MM.1S (cell line): ENCODE results near the gene IL10.
"Not testable (repeated sequence)": the region's sequence is repeated elsewhere in the genome, so short reads cannot be mapped to it uniquely, and the experiment has no call there.

Experiments used
- DNase-seq: peaks from one replicate; pipeline ENCODE4 v3.0.0-alpha.2; 2015
- H2AFZ ChIP-seq: fragments of 300-600 bp; sonication (generic); 2 replicates; pipeline ENCODE4 v1.6.0; 2016; ENCODE audit warnings: antibody characterized with exemption, low read length
- H3F3A ChIP-seq: fragments of 300-600 bp; sonication (generic); 2 replicates; pipeline ENCODE4 v1.6.1; 2016; ENCODE audit warnings: mild to moderate bottlenecking, antibody characterized with exemption, low read length, moderate library complexity, mixed read lengths; ENCODE audit not compliant: insufficient read depth
- H3K27ac ChIP-seq: fragments of 300-600 bp; sonication (generic); 2 replicates; pipeline ENCODE4 v1.5.1; 2016; ENCODE audit warnings: mild to moderate bottlenecking, low read length
- H3K27me3 ChIP-seq: fragments of 300-600 bp; sonication (generic); replicated peaks from 2 replicates; pipeline ENCODE4 v1.6.0; 2016; ENCODE audit warnings: low read length; ENCODE audit not compliant: insufficient read depth
- H3K36me3 ChIP-seq: fragments of 300-600 bp; sonication (generic); replicated peaks from 2 replicates; pipeline ENCODE4 v1.6.1; 2016; ENCODE audit warnings: mild to moderate bottlenecking, low read length, mixed read lengths; ENCODE audit not compliant: insufficient read depth
- H3K4me1 ChIP-seq: fragments of 300-600 bp; sonication (generic); 2 replicates; pipeline ENCODE4 v1.6.1; 2016; ENCODE audit warnings: low read length, mixed read lengths
- H3K4me2 ChIP-seq: fragments of 300-600 bp; sonication (generic); 2 replicates; pipeline ENCODE4 v1.6.0; 2016; ENCODE audit warnings: low read depth, low read length
- H3K4me3 ChIP-seq: fragments of 300-600 bp; sonication (generic); 2 replicates; pipeline ENCODE4 v1.5.1; 2016; ENCODE audit warnings: low read length, mixed read lengths
- H3K79me2 ChIP-seq: fragments of 300-600 bp; sonication (generic); 2 replicates; pipeline ENCODE4 v1.6.1; 2016; ENCODE audit warnings: mixed run types, low read length, mixed read lengths
- H3K9ac ChIP-seq: fragments of 300-600 bp; sonication (generic); 2 replicates; pipeline ENCODE4 v1.6.1; 2016; ENCODE audit warnings: low read length, mixed read lengths
- H3K9me2 ChIP-seq: fragments of 300-600 bp; sonication (generic); replicated peaks from 2 replicates; pipeline ENCODE4 v1.6.1; 2016; ENCODE audit warnings: mild to moderate bottlenecking, low read length, mixed read lengths; ENCODE audit not compliant: insufficient read depth
- H3K9me3 ChIP-seq: fragments of 300-600 bp; sonication (generic); replicated peaks from 2 replicates; pipeline ENCODE4 v1.6.1; 2016; ENCODE audit warnings: mild to moderate bottlenecking, low read length, mixed read lengths; ENCODE audit not compliant: insufficient read depth
- H4K20me1 ChIP-seq: fragments of 300-600 bp; sonication (generic); 2 replicates; pipeline ENCODE4 v1.6.1; 2016; ENCODE audit warnings: mild to moderate bottlenecking, low read length, moderate library complexity, mixed read lengths; ENCODE audit not compliant: insufficient read depth
- CTCF ChIP-seq: fragments of 300-600 bp; sonication (generic); IDR thresholded peaks from 2 replicates; pipeline ENCODE4 v1.5.1; 2016; ENCODE audit warnings: antibody characterized with exemption, low read length, mixed read lengths
- EZH2 ChIP-seq: fragments of 300-600 bp; sonication (generic); optimal IDR thresholded peaks from 2 replicates; pipeline ENCODE3; 2017; ENCODE audit warnings: low read depth, mild to moderate bottlenecking, antibody characterized with exemption, low read length, mixed read lengths
- EZH2phosphoT487 ChIP-seq: fragments of 300-600 bp; sonication (generic); IDR thresholded peaks from 2 replicates; pipeline ENCODE4 v1.6.1; 2018; ENCODE audit warnings: antibody characterized with exemption, low read length

IL10 gene

GRCh38 chr1:206779638-206780037, 7.3 kb upstream of the IL10 start:
- H3K9me3 ChIP-seq: no peaks in the 10 kb centered on the region
- no peak for DNase-seq
- H3K79me2 ChIP-seq: no peaks in the 10 kb centered on the region
- H3F3A ChIP-seq: peaks cover 13% of the 10 kb centered on the region
- H3K4me2 ChIP-seq: no peak overlapping the region
- H3K36me3 ChIP-seq: no peaks in the 10 kb centered on the region
- no peak overlapping the region for H3K27ac ChIP-seq
- H3K27me3 ChIP-seq: no peaks in the 10 kb centered on the region
- no peak overlapping the region for H3K4me3 ChIP-seq
- H2AFZ ChIP-seq: no peak overlapping the region
- no peaks in the 10 kb centered on the region for H3K9me2 ChIP-seq
- no peak overlapping the region for H3K9ac ChIP-seq
- no peaks in the 10 kb centered on the region for H4K20me1 ChIP-seq
- peaks cover 27% of the 10 kb centered on the region for H3K4me1 ChIP-seq
- no peak for TF ChIP-seq EZH2phosphoT487
- no peak for TF ChIP-seq EZH2

GRCh38 chr1:206778911-206779310, 6.6 kb upstream of the IL10 start:
- not testable (repeated sequence) for H3F3A ChIP-seq, H3K9me2 ChIP-seq, H3K4me2 ChIP-seq, H3K9ac ChIP-seq, H3K27me3 ChIP-seq, H3K4me3 ChIP-seq, H3K9me3 ChIP-seq, H4K20me1 ChIP-seq, H3K36me3 ChIP-seq, H3K27ac ChIP-seq, H2AFZ ChIP-seq, DNase-seq, H3K79me2 ChIP-seq
- H3K4me1 ChIP-seq: peaks cover 29% of the 10 kb centered on the region

GRCh38 chr1:206778031-206778430, 5.7 kb upstream of the IL10 start:
- peaks cover 27% of the 10 kb centered on the region for H3K4me1 ChIP-seq
- no peaks in the 10 kb centered on the region for H3K9me2 ChIP-seq
- H4K20me1 ChIP-seq: no peaks in the 10 kb centered on the region
- H3F3A ChIP-seq: no peaks in the 10 kb centered on the region
- H2AFZ ChIP-seq: no peak overlapping the region
- H3K9ac ChIP-seq: no peak overlapping the region
- no peak overlapping the region for H3K27ac ChIP-seq
- no peaks in the 10 kb centered on the region for H3K36me3 ChIP-seq
- DNase-seq: no peak
- no peak overlapping the region for H3K4me2 ChIP-seq
- no peak overlapping the region for H3K4me3 ChIP-seq
- no peaks in the 10 kb centered on the region for H3K9me3 ChIP-seq
- TF ChIP-seq EZH2phosphoT487: no peak
- no peak for TF ChIP-seq CTCF
- no peak for TF ChIP-seq EZH2
- no peaks in the 10 kb centered on the region for H3K27me3 ChIP-seq
- H3K79me2 ChIP-seq: no peaks in the 10 kb centered on the region

DNA sequence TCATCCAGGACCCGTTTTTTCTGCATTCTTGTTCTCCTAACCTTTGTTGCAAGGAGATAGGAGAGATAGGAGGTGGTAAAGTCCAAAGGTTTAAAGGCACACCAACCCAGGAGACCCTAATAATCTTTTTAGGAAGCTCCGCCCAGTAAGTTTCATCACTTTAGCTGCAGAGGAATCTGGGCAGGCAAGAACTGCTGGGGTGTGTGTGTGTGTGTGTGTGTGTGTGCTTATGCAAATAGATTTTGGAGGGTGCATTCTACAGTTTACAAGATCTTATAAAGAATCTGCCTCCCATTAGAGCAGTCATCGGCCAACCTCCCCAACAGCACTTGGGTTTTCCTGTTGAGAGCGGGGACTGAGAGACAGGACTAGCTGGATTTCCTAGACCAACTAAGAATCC, 3.9 kb upstream of the IL10 start:
- DNase-seq: no peak
- no peak overlapping the region for H3K4me2 ChIP-seq
- H4K20me1 ChIP-seq: no peaks in the 10 kb centered on the region

More for the DNA sequence above, 3.9 kb upstream of the IL10 start:
- Histone ChIP-seq H2AFZ (no peak overlapping the region), H3K27me3 (no peaks in the 10 kb centered on the region), H3K27ac (no peak overlapping the region), H3K9me2 (no peaks in the 10 kb centered on the region), H3K4me1 (peaks cover 31% of the 10 kb centered on the region), H3K36me3 (no peaks in the 10 kb centered on the region), H3F3A (peaks cover 7% of the 10 kb centered on the region; the same call in 1 of the 2 replicates), H3K79me2 (no peaks in the 10 kb centered on the region), H3K4me3 (no peak overlapping the region), H3K9me3 (no peaks in the 10 kb centered on the region), H3K9ac (no peak overlapping the region)
- TF ChIP-seq EZH2 (no peak), CTCF (no peak), EZH2phosphoT487 (no peak)
